Measurements from ENCODE around the gene STAG3.
"Not testable (repeated sequence)": the region's sequence is repeated elsewhere in the genome, so short reads cannot be mapped to it uniquely, and the experiment has no call there.

STAG3 gene

GRCh38 chr7:100244988-100245605, 67.4 kb downstream of the STAG3 start:
- DNase-seq (ENCODE audit: low read depth in 1 of 2, low spot score in 1 of 2): peak in 1 of 2 experiments; percentile 4
- in situ Hi-C loops (cut with HindIII; ENCODE audit: low pct_unique_long_range_greater_than_20kb, low sequenced_read_pairs): not testable (repeated sequence)

- in situ Hi-C loops (cut with HindIII; ENCODE audit: low pct_unique_long_range_greater_than_20kb, low sequenced_read_pairs); DNase-seq (ENCODE audit: low read depth in 1 of 2, low spot score in 1 of 2): not testable (repeated sequence)
These were observed 68.6 kb downstream of the STAG3 start for GRCh38 chr7:100246121-100246864.

GRCh38 chr7:100246865-100247137, 69.1 kb downstream of the STAG3 start:
- in situ Hi-C loops (cut with HindIII; ENCODE audit: low pct_unique_long_range_greater_than_20kb, low sequenced_read_pairs): not testable (repeated sequence)

GRCh38 chr7:100247152-100247757, 69.5 kb downstream of the STAG3 start:
- peak; percentile 47 to 77 for DNase-seq (ENCODE audit: low read depth in 1 of 2, low spot score in 1 of 2)
- TF ChIP-seq JUND (IDR thresholded peaks at IDR 0.05; ENCODE audit: low read depth): no peak
- in situ Hi-C loops (cut with HindIII; ENCODE audit: low pct_unique_long_range_greater_than_20kb, low sequenced_read_pairs): no loop called here

More at GRCh38 chr7:100246865-100247137, 69.1 kb downstream of the STAG3 start:
- not testable (repeated sequence) for DNase-seq (ENCODE audit: low read depth in 1 of 2, low spot score in 1 of 2)

GRCh38 chr7:100248483-100248882, 70.8 kb downstream of the STAG3 start:
- no peak for DNase-seq (ENCODE audit: low read depth in 1 of 2, low spot score in 1 of 2)
- no peak for TF ChIP-seq JUND (IDR thresholded peaks at IDR 0.05; ENCODE audit: low read depth)
- in situ Hi-C loops (cut with HindIII; ENCODE audit: low pct_unique_long_range_greater_than_20kb, low sequenced_read_pairs): no loop called here

GRCh38 chr7:100257017-100257416, 79.3 kb downstream of the STAG3 start:
- DNase-seq (ENCODE audit: low read depth in 1 of 2, low spot score in 1 of 2): no peak
- in situ Hi-C loops (cut with HindIII; ENCODE audit: low pct_unique_long_range_greater_than_20kb, low sequenced_read_pairs): no loop called here
- TF ChIP-seq JUND (IDR thresholded peaks at IDR 0.05; ENCODE audit: low read depth): no peak

DNA sequence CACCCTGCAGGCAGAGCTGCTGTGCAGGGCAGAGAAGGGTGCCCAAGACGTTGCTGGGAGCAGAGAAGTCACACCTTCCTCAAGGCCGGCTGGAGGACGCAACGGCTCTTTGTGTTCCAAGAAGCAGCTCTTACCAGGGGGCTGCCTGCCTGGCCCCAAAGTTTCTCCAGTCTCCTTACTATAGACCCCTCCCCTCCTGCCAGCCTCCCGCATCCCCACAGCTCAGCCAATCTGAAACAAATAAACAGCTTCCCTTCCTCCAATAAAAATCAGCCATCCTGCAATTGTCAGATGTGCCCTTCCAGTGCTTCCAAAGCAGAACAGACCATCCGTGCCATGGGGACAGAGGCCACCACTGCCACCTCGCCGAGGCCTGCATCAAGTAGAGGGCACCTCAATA, 82.3 kb downstream of the STAG3 start:
- in situ Hi-C loops (cut with HindIII; ENCODE audit: low pct_unique_long_range_greater_than_20kb, low sequenced_read_pairs); DNase-seq (ENCODE audit: low read depth in 1 of 2, low spot score in 1 of 2): not testable (repeated sequence)

DNA sequence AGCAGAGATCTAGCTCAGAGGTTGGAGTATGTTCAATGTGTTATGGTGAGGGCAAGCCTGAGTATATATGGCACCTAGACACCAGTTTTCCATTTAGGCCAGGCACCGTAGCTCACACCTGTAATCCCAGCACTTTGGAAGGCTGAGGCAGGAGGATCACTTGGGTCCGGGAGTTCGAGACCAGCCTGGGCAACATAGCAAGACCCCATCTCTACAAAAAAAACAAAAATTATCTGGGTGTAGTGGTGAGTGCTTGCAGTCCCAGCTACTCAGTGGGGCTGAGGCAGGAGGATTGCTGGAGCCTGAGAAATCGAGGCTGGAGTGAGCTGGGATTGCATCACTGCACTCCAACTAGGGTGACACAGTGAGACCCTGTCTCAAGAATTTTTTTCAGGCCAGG, 85.2 kb downstream of the STAG3 start:
- DNase-seq (ENCODE audit: low read depth in 1 of 2, low spot score in 1 of 2); in situ Hi-C loops (cut with HindIII; ENCODE audit: low pct_unique_long_range_greater_than_20kb, low sequenced_read_pairs): not testable (repeated sequence)

Data from T47D (cell line).